HEK293 (cell line): ENCODE measurements around the gene SPTLC3.

Experiments used
- ZBTB20 ChIP-seq: fragments of 450-650 bp; formaldehyde crosslinking; IDR thresholded peaks from 2 replicates; pipeline ENCODE4 v1.5.1; 2016; ENCODE audit warnings: missing biosample characterization, missing genetic modification characterization
- ZNF560 ChIP-seq: fragments of 450-650 bp; formaldehyde crosslinking; IDR thresholded peaks from 2 replicates; pipeline ENCODE4 v1.5.1; 2017; ENCODE audit warnings: missing biosample characterization, missing genetic modification characterization, borderline replicate concordance
- ZNF621 ChIP-seq: fragments of 450-650 bp; formaldehyde crosslinking; IDR thresholded peaks from 2 replicates; pipeline ENCODE4 v1.5.1; 2017; ENCODE audit warnings: missing biosample characterization, missing genetic modification characterization
- ZSCAN16 ChIP-seq: fragments of 450-650 bp; formaldehyde crosslinking; IDR thresholded peaks from 2 replicates; pipeline ENCODE4 v1.5.1; 2016; ENCODE audit warnings: missing biosample characterization, missing genetic modification characterization
- TF ChIP-seq, protein P1 (sequence below): fragments of 450-650 bp; formaldehyde crosslinking; IDR thresholded peaks from 2 replicates; pipeline ENCODE4 v1.5.1; 2016; ENCODE audit warnings: missing biosample characterization, missing genetic modification characterization
- TF ChIP-seq, protein P2 (sequence below): fragments of 450-650 bp; formaldehyde crosslinking; IDR thresholded peaks from 2 replicates; pipeline ENCODE4 v1.5.1; 2016; ENCODE audit warnings: missing biosample characterization, missing genetic modification characterization
- TF ChIP-seq, protein P3 (sequence below): fragments of 450-650 bp; formaldehyde crosslinking; IDR thresholded peaks from 2 replicates; pipeline ENCODE4 v1.5.1; 2016; ENCODE audit warnings: missing biosample characterization, missing genetic modification characterization

DNA sequence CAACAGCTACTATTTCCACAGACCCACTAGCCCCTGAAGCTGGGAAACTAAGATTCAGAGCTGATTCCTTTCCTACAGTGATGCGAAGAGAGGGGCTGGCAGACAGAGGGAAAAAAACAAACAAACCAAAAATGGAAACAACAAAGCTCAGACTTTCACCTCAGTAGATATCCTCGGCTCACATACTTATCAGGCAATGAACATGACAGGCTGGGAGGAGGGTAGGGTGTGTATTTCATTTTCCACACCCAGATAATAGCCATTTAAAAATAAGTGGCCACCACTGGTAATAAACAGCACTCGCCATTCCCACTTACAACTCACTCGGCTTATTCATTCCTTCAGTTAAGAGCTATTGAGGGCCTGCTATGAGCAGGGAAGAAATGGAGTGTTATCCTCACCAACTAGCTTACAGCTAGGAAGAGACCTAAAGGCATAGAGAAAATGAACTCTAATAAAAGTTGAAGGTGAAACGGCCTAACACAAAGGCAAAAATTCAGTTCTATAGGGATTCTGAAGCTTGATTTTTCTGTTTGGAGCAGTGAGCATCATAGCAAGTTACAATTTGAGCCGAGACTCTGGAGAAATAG lies 32.0 kb upstream of the SPTLC3 start:
- TF ChIP-seq, protein P1, sequence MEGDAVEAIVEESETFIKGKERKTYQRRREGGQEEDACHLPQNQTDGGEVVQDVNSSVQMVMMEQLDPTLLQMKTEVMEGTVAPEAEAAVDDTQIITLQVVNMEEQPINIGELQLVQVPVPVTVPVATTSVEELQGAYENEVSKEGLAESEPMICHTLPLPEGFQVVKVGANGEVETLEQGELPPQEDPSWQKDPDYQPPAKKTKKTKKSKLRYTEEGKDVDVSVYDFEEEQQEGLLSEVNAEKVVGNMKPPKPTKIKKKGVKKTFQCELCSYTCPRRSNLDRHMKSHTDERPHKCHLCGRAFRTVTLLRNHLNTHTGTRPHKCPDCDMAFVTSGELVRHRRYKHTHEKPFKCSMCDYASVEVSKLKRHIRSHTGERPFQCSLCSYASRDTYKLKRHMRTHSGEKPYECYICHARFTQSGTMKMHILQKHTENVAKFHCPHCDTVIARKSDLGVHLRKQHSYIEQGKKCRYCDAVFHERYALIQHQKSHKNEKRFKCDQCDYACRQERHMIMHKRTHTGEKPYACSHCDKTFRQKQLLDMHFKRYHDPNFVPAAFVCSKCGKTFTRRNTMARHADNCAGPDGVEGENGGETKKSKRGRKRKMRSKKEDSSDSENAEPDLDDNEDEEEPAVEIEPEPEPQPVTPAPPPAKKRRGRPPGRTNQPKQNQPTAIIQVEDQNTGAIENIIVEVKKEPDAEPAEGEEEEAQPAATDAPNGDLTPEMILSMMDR (tag by site-specific recombination): no peak
- TF ChIP-seq, protein P2, sequence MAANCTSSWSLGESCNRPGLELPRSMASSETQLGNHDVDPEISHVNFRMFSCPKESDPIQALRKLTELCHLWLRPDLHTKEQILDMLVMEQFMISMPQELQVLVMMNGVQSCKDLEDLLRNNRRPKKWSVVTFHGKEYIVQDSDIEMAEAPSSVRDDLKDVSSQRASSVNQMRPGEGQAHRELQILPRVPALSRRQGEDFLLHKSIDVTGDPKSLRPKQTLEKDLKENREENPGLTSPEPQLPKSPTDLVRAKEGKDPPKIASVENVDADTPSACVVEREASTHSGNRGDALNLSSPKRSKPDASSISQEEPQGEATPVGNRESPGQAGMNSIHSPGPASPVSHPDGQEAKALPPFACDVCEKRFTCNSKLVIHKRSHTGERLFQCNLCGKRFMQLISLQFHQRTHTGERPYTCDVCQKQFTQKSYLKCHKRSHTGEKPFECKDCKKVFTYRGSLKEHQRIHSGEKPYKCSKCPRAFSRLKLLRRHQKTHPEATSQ (tag by site-specific recombination): no peak
- TF ChIP-seq ZNF621: no peak
- TF ChIP-seq ZSCAN16 (tag by site-specific recombination): no peak
- TF ChIP-seq ZNF560: no peak
- TF ChIP-seq, protein P3, sequence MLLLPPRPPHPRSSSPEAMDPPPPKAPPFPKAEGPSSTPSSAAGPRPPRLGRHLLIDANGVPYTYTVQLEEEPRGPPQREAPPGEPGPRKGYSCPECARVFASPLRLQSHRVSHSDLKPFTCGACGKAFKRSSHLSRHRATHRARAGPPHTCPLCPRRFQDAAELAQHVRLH (tag by site-specific recombination): no peak
- TF ChIP-seq ZBTB20 (tag by site-specific recombination): no peak
